NCI-H526 (cell line): Measurements from ENCODE around the gene ACSL1.
A peak's percentile ranks its signal among the peaks of the same experiment; 100 is the strongest.

Experiments
- DNase-seq, 2 experiments: peaks; one replicate each; lab custom pipeline; 2025; lab: John Stamatoyannopoulos, UW

The ACSL1 gene

DNA sequence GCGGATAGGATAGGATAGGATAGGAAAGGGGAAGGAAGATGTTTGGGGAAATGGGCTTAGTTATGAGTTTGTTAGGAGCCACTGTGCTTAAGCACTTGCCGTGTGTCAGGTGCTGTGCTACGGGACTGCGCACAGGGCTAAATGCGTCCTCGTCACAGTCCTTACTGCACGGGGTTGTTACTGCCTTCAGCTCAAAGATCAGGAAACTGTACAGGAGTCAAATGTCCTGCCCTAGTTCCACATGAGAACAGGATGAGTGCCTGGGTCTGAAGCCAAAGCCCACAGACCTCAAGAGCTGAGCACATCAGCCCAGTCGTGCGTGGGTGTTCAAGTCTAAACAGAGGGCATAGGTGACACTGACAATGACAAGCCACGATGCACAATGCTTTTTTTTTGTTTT lies 15.0 kb downstream of the ACSL1 start:
- no peak for DNase-seq

GRCh38 chr4:184808713-184809050 lies 17.1 kb downstream of the ACSL1 start:
- no peak for DNase-seq

GRCh38 chr4:184807797-184808712 lies 17.7 kb downstream of the ACSL1 start:
- peak in 1 of 2 experiments; percentile 30 for DNase-seq

- peak; percentile 22 to 32 for DNase-seq
These were observed 18.5 kb downstream of the ACSL1 start for GRCh38 chr4:184807256-184807655.

DNA sequence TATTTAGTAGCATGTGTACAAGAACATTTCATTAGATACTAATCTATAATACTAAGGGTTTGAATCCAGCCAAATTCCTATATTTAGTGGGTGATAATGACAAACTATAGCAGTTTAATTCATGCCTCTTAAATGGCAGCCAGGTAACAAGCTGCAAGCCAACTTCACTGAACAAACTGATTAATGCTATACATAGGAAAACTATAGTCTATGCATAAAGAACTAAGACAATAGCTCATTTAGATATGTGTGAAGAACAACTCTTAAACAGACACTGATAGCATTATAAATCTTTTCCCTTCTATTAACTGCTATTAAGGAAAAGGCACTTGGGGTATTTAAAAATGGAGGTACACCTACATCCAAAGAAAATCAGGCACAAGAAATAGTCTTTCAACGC lies 19.1 kb downstream of the ACSL1 start:
- no peak for DNase-seq

- DNase-seq = no peak
These were observed 19.6 kb downstream of the ACSL1 start for GRCh38 chr4:184806229-184806550.

GRCh38 chr4:184805462-184806228 lies 20.1 kb downstream of the ACSL1 start:
- DNase-seq = peak in 1 of 2 experiments; percentile 34

DNA sequence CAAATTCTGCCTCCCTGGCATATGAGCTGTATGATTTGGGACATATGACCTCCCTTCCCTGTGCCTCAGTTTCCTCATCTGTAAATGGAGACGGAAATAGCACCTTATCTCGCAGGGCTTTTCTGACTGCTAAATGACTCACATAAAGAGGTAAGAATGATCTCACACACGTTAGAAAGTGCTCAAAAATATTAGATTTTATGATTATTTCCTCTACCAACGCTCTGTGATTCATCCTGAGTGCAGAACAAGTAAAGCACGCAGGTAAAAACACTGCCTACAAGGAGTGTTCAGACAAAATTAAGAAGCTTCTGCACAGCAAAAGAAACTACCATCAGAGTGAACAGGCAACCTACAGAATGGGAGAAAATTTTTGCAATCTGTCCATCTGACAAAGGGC lies 21.1 kb downstream of the ACSL1 start:
- DNase-seq = no peak

GRCh38 chr4:184803874-184804273 lies 21.9 kb downstream of the ACSL1 start:
- no peak for DNase-seq

GRCh38 chr4:184803133-184803532 lies 22.6 kb downstream of the ACSL1 start:
- DNase-seq = no peak

- no peak for DNase-seq
These were observed 23.1 kb downstream of the ACSL1 start for GRCh38 chr4:184802697-184803015.

- no peak for DNase-seq
These were observed 23.7 kb downstream of the ACSL1 start for GRCh38 chr4:184801781-184802696.

- DNase-seq = no peak
These were observed 27.3 kb downstream of the ACSL1 start for GRCh38 chr4:184798504-184798903.

DNA sequence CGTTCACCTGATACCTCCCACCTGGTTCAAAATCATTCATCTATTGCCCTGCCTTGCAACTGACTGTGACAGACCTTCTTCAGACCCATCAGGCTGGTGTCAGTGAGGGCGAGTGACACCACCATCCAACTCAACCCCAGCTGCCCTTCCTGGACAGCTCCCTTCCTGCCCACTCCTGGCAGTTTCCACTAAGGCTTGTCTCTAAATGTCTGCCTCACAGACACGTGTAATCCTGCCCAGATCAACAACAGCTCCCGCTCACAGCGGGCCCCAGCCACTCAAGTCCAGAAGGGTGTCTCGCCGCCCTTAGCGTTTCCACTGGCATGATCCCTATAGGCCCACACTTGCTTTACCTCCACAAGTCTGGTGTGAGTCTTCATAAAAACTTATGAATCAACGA lies 28.9 kb downstream of the ACSL1 start:
- DNase-seq = no peak

- DNase-seq = no peak
These were observed 30.4 kb downstream of the ACSL1 start for GRCh38 chr4:184795214-184795844.

GRCh38 chr4:184794470-184794869 lies 31.3 kb downstream of the ACSL1 start:
- DNase-seq = no peak

GRCh38 chr4:184793735-184794355 lies 31.9 kb downstream of the ACSL1 start:
- DNase-seq = no peak

- no peak for DNase-seq
These were observed 32.7 kb downstream of the ACSL1 start for GRCh38 chr4:184792950-184793555.

DNA sequence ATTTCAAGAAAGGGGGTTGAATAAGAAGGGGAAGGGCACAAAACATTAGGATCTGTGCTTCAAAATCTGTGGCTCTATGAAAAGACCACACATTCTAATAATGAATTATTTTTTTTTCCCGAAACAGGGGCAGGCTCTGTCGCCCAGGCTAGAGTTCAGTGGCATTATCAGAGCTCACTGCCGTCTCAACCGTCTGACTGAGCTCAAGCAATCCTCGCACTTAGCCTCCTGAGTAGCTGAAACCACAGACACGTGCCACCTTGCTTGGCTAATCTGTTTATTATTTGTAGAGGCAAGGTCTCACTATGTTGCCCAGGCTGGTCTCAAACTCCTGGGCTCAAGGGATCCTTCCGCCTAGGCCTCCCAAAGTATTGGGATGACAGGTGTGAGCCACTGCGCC lies 33.4 kb downstream of the ACSL1 start:
- DNase-seq = no peak

GRCh38 chr4:184790826-184791225 lies 34.9 kb downstream of the ACSL1 start:
- no peak for DNase-seq
